Ramos (cell line): ENCODE data around the gene PKIG.
"Not testable (repeated sequence)": the region's sequence is repeated elsewhere in the genome, so short reads cannot be mapped to it uniquely, and the experiment has no call there.

Experiments used
- in situ Hi-C: fragments of 300-500 bp; cut with MboI; formaldehyde crosslinking; loops from one replicate; pipeline ENCODE4 v1.14.3; 2022; ENCODE audit warnings: low sequenced_read_pairs; ENCODE audit not compliant: unreplicated experiment

PKIG gene

GRCh38 chr20:44650771-44651433 is 68.5 kb downstream of the PKIG start:
- in situ Hi-C loops: no loop called here

GRCh38 chr20:44651434-44651683 is 69.0 kb downstream of the PKIG start:
- in situ Hi-C loops: no loop called here

GRCh38 chr20:44651684-44652423 is 69.5 kb downstream of the PKIG start, which contains the start of gene ADA:
Gene ADA, minus strand, starts transcription at chr20:44651699. Its CDS starts 92 bp downstream, at chr20:44651607.
- in situ Hi-C loops: no loop called here

GRCh38 chr20:44653546-44653945 is 71.2 kb downstream of the PKIG start:
- in situ Hi-C loops: no loop called here

- in situ Hi-C loops: not testable (repeated sequence)
Observed at GRCh38 chr20:44654210-44654609, 71.8 kb downstream of the PKIG start.

GRCh38 chr20:44656448-44656847 is 74.1 kb downstream of the PKIG start:
- in situ Hi-C loops: no loop called here

GRCh38 chr20:44657875-44658274 is 75.5 kb downstream of the PKIG start:
- in situ Hi-C loops: no loop called here

GRCh38 chr20:44658810-44659209 is 76.4 kb downstream of the PKIG start:
- in situ Hi-C loops: no loop called here

GRCh38 chr20:44659931-44660330 is 77.6 kb downstream of the PKIG start:
- in situ Hi-C loops: no loop called here

- in situ Hi-C loops: no loop called here
Observed at GRCh38 chr20:44660581-44660980, 78.2 kb downstream of the PKIG start.

GRCh38 chr20:44662261-44662660 is 79.9 kb downstream of the PKIG start:
- in situ Hi-C loops: no loop called here

GRCh38 chr20:44664131-44664530 is 81.8 kb downstream of the PKIG start:
- in situ Hi-C loops: no loop called here

- in situ Hi-C loops: no loop called here
Observed at GRCh38 chr20:44666066-44666465, 83.7 kb downstream of the PKIG start.
